Loucy (cell line): ENCODE data around the gene PPP2R1B.
"Not testable (repeated sequence)": the region's sequence is repeated elsewhere in the genome, so short reads cannot be mapped to it uniquely, and the experiment has no call there.

ENCODE experiments used
- H2AFZ ChIP-seq: fragments of 200-600 bp; sonication (generic); 2 replicates; pipeline ENCODE4 v1.6.0; 2016; ENCODE audit warnings: antibody characterized with exemption, mild to moderate bottlenecking, low read length, moderate library complexity
- H3F3A ChIP-seq: fragments of 200-600 bp; 2 replicates; pipeline ENCODE4 v1.6.0; 2016; ENCODE audit warnings: antibody characterized with exemption, low read depth, mild to moderate bottlenecking
- H3K27me3 ChIP-seq: fragments of 200-600 bp; sonication (generic); 2 replicates; pipeline ENCODE4 v1.6.1; 2014; ENCODE audit warnings: low read length, mild to moderate bottlenecking; ENCODE audit not compliant: insufficient read depth, poor library complexity, severe bottlenecking
- H3K36me3 ChIP-seq: fragments of 200-600 bp; sonication (generic); 2 replicates; pipeline ENCODE4 v1.6.1; 2016; ENCODE audit warnings: low read length; ENCODE audit not compliant: insufficient read depth
- H3K4me1 ChIP-seq: fragments of 200-600 bp; sonication (generic); 2 replicates; pipeline ENCODE4 v1.5.1; 2014; ENCODE audit warnings: low read length, mild to moderate bottlenecking; ENCODE audit not compliant: insufficient read depth, poor library complexity, severe bottlenecking
- H3K4me2 ChIP-seq: fragments of 200-600 bp; sonication (generic); 2 replicates; pipeline ENCODE4 v1.6.0; 2014; ENCODE audit warnings: antibody characterized with exemption, low read length, low read depth, mild to moderate bottlenecking; ENCODE audit not compliant: poor library complexity, severe bottlenecking
- H3K4me3 ChIP-seq: fragments of 200-600 bp; sonication (generic); 2 replicates; pipeline ENCODE4 v1.5.1; 2014; ENCODE audit warnings: low read length, mild to moderate bottlenecking, mixed read lengths; ENCODE audit not compliant: poor library complexity, severe bottlenecking
- H3K79me2 ChIP-seq: fragments of 200-600 bp; sonication (generic); 2 replicates; pipeline ENCODE4 v1.6.1; 2014; ENCODE audit warnings: low read length; ENCODE audit not compliant: insufficient read depth
- H3K9ac ChIP-seq: fragments of 200-600 bp; sonication (generic); 2 replicates; pipeline ENCODE4 v1.6.0; 2014; ENCODE audit warnings: mild to moderate bottlenecking, low read depth, low read length, moderate library complexity; ENCODE audit not compliant: poor library complexity, severe bottlenecking
- H3K9me2 ChIP-seq: fragments of 200-600 bp; sonication (generic); replicated peaks from 2 replicates; pipeline ENCODE4 v1.6.1; 2016; ENCODE audit warnings: low read depth, low read length, mixed read lengths
- H3K9me3 ChIP-seq: fragments of 200-600 bp; sonication (generic); 2 replicates; pipeline ENCODE4 v1.6.1; 2014; ENCODE audit warnings: mild to moderate bottlenecking, antibody characterized with exemption, low read length, low read depth; ENCODE audit not compliant: insufficient read depth
- H4K20me1 ChIP-seq: fragments of 200-600 bp; sonication (generic); 2 replicates; pipeline ENCODE4 v1.6.0; 2014; ENCODE audit warnings: antibody characterized with exemption, low read length, mild to moderate bottlenecking; ENCODE audit not compliant: insufficient read depth, poor library complexity, severe bottlenecking
- CTCF ChIP-seq: fragments of 200-600 bp; sonication (generic); conservative IDR thresholded peaks from 2 replicates; pipeline ENCODE4 v1.5.1; 2014; ENCODE audit warnings: mild to moderate bottlenecking, antibody characterized with exemption, low read length
- EZH2phosphoT487 ChIP-seq: fragments of 200-600 bp; IDR thresholded peaks from 2 replicates; pipeline ENCODE4 v1.6.1; 2018; ENCODE audit warnings: antibody characterized with exemption, mild to moderate bottlenecking, moderate library complexity, borderline replicate concordance

The PPP2R1B gene

GRCh38 chr11:111719379-111719778 lies 46.8 kb downstream of the PPP2R1B start:
- no peaks in the 10 kb centered on the region for H3F3A ChIP-seq
- H3K9me2 ChIP-seq: no peaks in the 10 kb centered on the region
- no peak overlapping the region for H3K4me3 ChIP-seq
- no peak overlapping the region for H2AFZ ChIP-seq
- H3K27me3 ChIP-seq: no peaks in the 10 kb centered on the region
- H3K79me2 ChIP-seq: no peaks in the 10 kb centered on the region
- H3K9me3 ChIP-seq: no peaks in the 10 kb centered on the region
- H3K36me3 ChIP-seq: peaks cover 51% of the 10 kb centered on the region
- no peaks in the 10 kb centered on the region for H4K20me1 ChIP-seq
- no peak overlapping the region for H3K9ac ChIP-seq
- H3K4me1 ChIP-seq: peaks cover 5% of the 10 kb centered on the region
- TF ChIP-seq CTCF (no peak), EZH2phosphoT487 (no peak)
- H3K4me2 ChIP-seq: no peak overlapping the region

- H3K36me3 ChIP-seq: peaks cover 48% of the 10 kb centered on the region
- no peaks in the 10 kb centered on the region for H3F3A ChIP-seq
- TF ChIP-seq CTCF (no peak), EZH2phosphoT487 (no peak)
- no peaks in the 10 kb centered on the region for H3K79me2 ChIP-seq
- H3K9me3 ChIP-seq: no peaks in the 10 kb centered on the region
- no peaks in the 10 kb centered on the region for H3K27me3 ChIP-seq
- H3K4me2 ChIP-seq: no peak overlapping the region
- no peak overlapping the region for H3K9ac ChIP-seq
- H4K20me1 ChIP-seq: no peaks in the 10 kb centered on the region
- H3K9me2 ChIP-seq: no peaks in the 10 kb centered on the region
- no peak overlapping the region for H3K4me3 ChIP-seq
- peaks cover 5% of the 10 kb centered on the region for H3K4me1 ChIP-seq
- no peak overlapping the region for H2AFZ ChIP-seq
Observed at GRCh38 chr11:111718859-111719258, 47.3 kb downstream of the PPP2R1B start.

- Histone ChIP-seq H4K20me1 (no peaks in the 10 kb centered on the region), H3K79me2 (no peaks in the 10 kb centered on the region), H3K36me3 (peaks cover 47% of the 10 kb centered on the region), H3K9me2 (no peaks in the 10 kb centered on the region), H2AFZ (no peak overlapping the region), H3F3A (no peaks in the 10 kb centered on the region), H3K4me3 (no peak overlapping the region), H3K4me2 (no peak overlapping the region), H3K9me3 (no peaks in the 10 kb centered on the region), H3K27me3 (no peaks in the 10 kb centered on the region), H3K9ac (no peak overlapping the region), H3K4me1 (peaks cover 6% of the 10 kb centered on the region)
- TF ChIP-seq CTCF (no peak), EZH2phosphoT487 (no peak)
Observed at GRCh38 chr11:111718436-111718835, 47.8 kb downstream of the PPP2R1B start.

- not testable (repeated sequence) for H3K9me3 ChIP-seq, H3K4me2 ChIP-seq, H3K9me2 ChIP-seq, H3K79me2 ChIP-seq, H4K20me1 ChIP-seq, H3F3A ChIP-seq, H3K9ac ChIP-seq, H3K4me1 ChIP-seq, H2AFZ ChIP-seq, H3K27me3 ChIP-seq, H3K4me3 ChIP-seq
- H3K36me3 ChIP-seq: peaks cover 45% of the 10 kb centered on the region
Observed at GRCh38 chr11:111717660-111718059, 48.5 kb downstream of the PPP2R1B start.
